ENCODE data around the gene PPFIBP2.
"Not testable (repeated sequence)": the region's sequence is repeated elsewhere in the genome, so short reads cannot be mapped to it uniquely, and the experiment has no call there.

PPFIBP2 gene

DNA sequence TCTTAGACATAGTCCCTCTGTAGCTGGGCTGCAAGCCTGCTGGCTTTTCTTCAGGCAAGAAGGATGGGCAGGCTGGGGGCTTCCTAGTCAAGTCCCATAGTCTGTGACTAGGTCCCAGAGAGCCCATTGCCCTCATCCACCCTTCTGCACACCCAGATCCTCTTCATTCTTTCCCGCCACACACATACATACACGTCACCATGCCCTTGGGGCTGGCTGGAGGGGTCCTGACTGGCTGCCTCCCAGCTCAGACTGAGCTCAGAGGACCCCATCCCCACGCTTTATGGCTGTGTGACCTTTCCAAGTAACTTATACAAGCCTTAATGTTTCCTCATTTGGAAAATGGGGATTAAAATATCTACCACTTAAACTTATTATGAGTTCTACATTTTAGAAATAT lies 13.5 kb upstream of the PPFIBP2 start:
- DNase-seq: no peak

DNA sequence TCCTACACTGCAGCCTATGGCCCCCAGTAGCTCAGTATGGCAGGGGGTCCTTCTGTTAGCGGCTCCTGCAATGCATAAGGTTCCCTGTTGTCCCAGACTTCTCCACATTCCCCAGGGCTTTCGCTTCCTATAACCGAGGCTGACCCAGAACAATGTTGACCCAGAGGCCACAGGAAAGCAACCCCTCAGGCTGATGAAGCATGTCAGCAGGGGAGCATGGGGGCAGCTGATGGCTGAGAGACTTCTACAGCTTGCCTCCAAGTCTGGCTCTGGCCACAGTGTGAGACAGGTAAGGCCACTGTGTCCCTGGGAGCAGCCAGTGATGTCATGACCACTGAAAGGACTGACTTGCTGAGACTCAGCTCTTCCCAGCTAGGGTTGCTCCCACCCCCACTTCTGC lies 12.5 kb upstream of the PPFIBP2 start:
- DNase-seq: no peak

DNA sequence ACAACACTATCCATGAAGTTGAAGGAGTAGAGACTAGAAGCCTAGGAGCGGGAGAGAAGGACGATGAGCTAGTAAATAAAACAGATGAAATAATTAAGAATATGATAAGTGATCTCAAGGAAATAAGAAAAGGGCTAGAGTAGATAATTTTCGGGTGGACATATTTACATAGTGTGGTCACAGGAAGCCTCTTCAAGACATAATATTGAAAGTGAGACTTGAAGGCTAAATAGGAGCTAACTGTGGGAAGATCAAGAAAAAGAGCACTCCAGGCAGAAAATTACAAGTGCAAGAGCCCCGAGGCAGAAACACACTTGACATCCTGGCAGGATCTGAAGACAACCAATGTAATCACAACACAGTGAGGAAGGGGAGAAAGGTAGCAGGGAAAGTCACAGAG lies 11.9 kb upstream of the PPFIBP2 start:
- DNase-seq: no peak

DNA sequence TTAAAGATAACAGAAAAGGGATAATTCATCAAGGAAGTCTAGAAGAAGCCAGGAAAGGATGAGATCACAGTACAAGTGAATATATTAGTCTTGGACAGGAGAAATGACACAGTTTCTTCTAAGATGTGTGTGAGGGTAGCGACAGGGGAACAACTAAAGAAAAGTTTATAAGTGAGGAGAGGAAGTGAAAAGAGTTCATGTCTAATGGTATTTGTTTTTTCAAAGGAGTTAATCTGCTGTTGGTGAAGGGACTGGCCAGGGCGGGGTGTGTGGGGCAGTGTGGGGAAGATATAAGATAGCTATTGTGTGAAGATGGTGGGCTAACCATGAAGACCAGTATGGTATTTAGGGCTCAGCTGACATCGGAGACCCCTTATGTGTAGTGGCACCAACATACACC lies 7.6 kb upstream of the PPFIBP2 start:
- no peak for DNase-seq

DNA sequence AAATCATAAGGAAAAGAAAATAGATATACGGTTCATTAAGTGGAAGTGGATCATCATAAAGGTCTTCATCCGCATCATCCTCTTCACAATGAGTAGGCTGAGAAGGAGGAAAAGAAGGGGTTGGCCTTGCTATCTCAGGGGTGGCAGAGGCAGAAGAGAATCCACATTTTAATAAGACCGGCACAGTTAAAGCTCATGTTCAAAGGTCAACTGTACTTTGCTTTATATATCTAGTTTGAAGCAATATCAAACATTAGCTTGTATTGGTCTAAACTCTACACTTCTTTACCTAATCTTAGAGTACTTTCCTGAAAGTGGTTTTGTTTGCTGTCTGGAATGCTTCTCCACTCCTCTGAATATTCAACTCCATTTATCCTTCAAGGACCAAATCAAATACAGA lies 5.7 kb upstream of the PPFIBP2 start:
- DNase-seq: no peak

DNA sequence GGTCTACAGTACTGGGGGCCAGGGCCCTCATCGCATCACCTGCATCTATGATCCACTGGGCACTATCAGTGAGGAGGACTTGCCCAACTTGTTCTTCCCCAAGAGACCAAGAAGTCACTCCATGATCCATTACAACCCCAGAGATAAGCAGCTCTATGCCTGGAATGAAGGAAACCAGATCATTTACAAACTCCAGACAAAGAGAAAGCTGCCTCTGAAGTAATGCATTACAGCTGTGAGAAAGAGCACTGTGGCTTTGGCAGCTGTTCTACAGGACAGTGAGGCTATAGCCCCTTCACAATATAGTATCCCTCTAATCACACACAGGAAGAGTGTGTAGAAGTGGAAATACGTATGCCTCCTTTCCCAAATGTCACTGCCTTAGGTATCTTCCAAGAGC lies 3.8 kb upstream of the PPFIBP2 start:
- DNase-seq: no peak

DNA sequence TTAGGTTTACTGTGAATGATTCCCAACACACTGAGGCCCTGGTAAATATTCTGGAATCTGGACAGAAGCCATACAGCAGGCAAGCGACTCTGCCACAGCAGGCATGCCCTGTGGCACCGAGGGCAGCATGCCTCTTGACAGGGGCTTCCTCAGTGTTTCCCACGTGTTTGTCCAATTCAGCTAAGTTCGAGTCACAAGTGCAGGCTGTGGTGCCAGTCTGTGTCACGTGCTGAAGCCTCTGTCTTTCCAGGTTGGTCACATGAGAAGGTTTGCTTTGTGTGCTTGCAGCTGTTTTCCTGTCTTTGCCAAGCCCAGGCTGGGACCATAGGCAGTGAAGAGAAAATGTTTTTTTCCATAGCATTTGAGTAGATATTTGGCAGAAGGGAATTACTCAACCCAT lies 2.4 kb upstream of the PPFIBP2 start:
- DNase-seq: no peak

DNA sequence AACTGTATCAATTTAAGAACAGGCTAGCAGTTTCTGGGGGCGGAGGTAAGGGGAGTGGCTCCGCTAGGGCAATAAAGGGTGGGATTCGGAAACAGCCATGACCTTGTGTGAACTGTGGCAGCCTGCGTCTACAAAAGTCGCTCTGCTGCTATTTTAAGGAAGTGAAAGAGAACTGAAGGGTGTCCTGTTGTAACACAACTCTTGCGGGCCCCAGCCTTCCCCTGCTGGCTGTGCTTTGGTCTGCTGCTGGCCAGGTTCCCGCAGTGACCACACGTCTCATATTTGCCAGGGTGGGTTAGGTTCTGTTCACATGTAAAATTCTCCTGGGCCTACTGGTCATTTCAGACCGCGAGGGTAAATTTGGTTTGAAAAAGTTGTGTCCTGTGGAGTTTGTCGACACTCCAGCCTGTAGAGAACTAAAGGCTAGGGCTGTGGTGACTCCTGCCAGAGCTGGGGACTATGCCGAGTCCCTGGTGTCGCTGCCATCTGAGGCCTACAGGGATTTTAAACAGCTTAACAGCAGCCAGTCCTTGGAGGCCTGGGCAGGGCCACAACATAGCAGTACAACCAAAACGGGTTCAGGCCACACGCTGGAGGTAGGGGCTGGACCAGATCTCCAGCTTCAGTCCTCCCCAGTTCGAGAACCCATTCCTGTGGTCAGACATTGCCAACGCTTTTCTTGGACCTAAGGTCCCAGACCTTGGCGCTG lies 1.1 kb upstream of the PPFIBP2 start:
- DNase-seq: no peak

DNA sequence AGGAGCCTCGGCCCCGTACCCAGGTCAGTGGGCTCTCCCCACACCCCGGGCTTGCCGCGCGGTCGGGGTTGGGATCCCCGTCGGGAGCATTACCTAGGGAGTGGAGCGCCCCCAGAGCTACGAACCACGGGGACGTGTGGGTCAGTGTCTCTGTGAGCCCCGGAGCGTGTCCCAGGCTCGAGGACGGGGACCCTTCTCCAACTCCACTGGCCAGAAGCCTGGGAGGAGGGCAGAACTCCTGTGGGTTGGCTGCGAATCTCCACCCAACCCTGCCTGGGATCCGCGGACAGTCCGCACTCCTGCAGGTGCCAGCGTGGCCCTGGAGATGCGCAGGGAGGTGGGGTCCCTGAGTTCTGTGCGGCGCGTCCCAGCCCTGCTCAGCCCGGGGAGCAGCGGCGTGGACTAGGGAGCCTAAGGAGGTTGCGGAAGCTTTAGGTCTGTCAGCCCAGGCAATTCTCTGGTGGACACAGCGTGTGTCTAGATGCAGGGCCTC lies 346 bp downstream of the PPFIBP2 start:
- DNase-seq: no peak

DNA sequence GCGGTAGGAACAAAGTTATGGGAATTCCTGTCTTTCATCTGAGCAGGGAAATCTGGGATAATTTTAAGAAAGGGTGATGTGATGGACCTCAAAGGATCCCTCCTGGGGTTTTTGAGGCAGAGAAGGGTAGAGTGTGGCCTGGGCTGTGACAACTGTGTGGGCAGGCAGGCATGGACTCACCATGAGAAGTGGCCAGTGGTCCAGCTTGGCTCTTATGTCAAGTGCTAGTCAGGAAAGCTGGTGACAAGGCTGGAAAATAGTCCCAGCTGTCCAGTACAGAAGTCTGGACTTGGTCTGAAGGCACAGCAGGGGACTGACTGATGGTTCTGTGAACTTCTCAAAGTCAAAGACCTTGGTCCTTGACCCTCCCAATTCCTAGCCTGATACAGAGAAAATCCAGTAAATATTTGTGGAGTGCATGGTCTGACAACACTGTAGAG lies 1.7 kb downstream of the PPFIBP2 start:
- DNase-seq: no peak

DNA sequence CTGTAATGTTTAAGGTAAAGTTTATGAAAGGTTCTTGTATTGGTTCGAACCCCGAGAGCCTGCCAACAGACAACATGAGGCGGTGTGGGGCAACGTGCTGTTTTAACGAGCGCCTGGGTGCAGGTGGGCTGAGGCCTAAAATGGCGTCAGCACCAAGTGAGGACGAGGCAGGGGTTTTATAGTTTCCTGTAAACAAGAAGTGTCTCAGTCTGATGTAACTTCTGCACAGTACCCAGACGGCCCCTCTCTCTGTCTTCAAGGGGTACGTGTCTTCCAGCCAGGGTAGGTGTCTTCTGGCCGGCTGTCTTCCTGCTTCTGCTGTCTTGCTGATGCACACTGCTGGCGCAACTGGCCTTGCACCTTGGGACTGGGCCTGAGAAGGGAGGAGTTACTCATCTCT lies 2.7 kb downstream of the PPFIBP2 start:
- no peak for DNase-seq

DNA sequence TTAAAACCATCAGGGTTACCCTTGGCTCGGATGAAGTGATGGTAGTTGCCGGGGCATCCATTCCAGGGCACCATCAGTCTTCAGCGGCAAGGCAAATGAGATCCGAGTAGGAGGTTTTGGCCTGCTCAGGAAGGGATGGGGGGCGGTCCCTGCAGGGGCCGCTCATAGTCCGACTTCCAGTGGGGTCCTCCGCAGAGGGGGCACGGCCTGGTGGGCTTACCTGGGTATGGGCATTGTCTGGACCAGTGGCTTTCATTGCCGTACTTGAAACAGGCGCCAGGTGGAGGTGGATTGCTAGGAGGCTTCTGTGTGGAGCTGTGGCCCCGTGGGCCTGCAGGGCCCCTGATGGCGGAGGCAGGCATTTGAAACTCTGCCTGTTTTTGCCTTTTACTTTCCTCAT lies 3.9 kb downstream of the PPFIBP2 start:
- not testable (repeated sequence) for DNase-seq

DNA sequence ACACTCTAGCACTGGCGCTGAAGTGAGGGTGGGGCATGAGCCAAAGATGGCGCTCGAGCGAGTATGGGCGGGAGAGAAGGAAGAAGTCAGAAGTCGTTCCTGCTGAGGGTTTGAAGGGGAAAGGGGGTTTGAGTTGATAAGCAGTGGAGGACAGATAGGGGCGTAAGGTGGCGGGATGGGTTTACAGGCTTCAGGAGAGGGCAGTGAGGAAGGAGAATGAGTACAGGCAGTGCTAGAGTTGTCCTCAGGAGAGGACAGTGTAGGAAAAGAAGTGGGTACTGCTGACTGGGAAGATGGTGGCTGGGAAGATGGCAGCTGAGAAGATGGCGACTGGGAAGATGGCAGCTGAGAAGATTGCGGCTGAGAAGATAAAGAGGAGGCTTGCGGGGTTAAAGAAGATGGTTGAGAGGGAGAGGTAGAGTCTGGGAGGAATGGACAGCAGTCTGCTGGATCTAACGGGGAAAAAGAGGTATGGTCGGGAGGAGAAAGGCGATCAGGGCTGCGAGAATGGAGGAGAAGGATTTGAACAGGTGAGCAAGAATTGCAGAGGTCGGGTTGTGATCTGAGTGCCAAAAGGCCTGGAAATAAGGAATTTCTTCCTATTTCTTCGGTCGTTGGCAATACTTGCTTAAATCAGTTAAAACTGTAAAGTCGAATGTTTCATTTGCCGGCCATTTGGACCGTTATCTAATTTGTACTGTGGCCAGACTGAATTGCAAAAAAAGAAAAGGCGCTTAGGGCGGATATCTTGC lies 5.2 kb downstream of the PPFIBP2 start:
- no peak for DNase-seq

DNA sequence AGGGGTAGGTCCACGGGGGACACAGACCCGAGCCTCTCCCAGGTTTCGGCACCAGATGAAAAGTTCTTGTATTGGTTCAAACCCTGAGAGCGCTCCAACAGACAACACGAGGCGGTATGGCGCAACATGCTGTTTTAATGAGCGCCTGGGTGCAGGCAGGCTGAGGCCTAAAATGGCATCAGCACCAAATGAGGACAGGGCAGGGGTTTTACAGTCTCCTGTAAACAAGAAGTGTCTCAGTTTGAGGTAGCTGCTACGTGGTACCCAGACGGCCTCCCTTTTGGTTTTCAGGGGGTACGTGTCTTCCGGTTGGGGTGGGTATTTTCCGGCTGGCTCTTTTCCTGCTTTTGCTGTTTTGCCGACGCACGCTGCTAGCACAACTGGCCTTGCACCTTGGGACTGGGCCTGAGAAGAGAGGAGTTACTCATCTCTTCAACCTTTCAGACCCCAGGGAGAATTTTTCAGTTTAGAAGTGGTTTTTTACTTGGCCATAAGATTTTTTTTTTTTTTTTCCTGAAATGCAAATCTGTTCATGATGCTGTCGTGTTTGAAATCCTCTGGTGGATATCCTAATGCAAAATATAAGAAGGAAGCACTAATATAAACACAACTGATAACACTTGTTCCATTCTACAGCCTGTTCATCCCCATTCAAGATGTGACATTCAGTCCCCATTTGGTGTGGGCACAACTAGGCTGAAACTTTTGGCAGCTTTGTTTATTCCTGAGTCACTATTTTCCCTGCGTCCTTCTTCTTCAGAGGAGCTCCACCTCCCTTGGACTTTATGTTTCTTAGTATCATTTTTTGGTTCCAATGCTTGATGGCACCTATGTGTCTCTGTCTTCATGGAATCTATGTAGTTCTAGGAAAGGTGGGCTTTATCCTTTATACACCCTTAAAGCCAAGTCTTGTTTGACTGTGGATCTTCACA lies 6.5 kb downstream of the PPFIBP2 start:
- DNase-seq: no peak

DNA sequence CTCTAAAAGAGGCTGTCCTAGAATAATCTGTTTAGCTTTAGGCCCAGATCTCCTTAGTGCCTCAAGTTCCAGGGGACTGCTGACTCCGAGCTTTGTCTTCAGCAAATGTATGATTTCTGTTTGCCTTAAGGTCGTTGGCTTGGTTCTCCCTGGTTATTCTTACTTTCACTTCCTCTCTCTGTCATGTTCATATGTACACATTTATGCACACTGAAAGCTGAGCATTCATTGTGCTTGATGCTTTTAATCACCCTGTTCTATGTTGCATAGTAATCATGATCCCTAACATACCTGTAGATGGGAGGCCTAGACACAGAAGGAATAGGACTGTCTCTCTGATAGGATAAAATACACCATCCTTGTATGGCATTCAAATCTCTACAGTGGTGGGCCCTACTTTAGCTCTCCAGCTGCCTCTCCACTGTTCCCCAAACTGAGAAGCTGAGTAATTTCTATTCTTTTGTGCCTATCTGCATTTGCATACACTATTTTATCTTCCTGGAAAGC lies 7.2 kb downstream of the PPFIBP2 start:
- no peak for DNase-seq

DNA sequence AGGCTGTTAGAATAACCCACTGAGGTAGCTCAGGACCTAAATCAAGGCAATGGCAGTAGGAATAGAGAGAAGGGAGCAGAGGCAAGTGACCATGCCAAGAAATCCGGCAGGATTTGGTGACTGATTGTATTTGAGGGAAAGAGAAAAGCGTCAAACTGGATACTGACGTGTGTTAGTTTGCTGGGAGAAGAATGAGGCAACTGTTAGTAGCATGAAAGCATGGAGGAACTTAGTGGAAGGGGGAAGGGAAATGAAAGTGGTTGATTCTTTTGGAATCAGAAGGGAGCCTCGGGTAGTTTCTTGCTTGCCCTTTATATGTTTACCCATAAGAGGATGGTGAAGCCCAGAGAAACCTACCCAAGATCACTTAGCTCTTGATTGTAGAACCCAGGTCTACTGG lies 8.3 kb downstream of the PPFIBP2 start:
- DNase-seq: no peak

DNA sequence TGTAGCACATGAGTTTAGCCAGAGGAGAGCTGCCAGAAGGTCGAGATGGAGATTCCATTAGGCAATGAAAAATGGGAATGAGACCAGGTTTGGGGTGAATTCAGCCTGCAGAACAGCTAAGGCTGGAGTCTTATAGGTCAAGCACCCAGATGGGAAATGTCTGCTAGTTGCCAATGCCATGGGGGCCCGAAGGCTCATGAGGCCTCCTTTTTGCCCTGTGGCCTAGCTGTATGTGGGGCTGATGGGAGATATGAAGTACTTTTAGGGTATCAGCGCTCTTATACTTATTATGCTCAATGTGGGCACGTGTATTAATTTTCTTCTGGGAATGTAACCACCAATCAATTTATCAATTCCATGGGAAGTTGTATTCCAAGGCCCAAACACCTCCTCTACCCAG lies 8.7 kb downstream of the PPFIBP2 start:
- no peak for DNase-seq

DNA sequence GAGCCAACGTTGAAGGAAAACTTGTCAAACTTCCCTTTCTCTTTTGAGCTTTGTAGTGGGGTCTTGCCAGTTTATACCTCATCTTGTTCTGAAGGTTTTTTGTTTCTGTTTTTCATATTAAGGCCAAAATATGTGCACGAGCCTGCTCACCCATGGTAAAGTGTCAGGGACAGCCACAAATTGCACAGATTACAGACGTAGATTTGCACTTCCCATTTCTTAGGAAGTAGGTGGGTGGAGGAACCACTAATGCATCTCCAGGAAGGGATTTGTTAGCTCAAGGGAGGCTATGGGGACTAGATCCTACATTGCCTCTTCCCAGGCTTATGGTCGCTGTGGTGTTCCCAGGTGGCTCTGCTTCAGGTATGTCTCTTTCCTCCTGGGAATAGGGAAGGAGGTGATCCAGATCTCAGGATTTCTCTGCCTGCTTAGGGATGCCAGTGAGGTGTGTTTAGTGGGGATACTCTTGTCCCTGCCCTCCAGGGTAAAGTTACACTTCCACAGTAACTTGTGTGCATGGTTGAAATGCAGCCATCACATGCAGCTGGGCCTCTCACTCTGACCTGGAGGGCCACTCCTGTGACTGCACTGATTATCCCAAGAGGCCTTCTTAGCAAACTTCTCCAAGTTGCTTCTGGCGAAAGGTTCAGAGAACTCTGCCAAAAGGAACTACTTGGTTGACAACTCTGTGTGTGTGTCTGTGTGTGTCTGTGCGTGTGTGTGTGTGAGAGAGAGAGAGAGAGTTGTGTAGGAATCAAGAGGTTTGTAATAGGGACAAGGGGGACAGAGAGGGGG lies 9.8 kb downstream of the PPFIBP2 start:
- DNase-seq: no peak

DNA sequence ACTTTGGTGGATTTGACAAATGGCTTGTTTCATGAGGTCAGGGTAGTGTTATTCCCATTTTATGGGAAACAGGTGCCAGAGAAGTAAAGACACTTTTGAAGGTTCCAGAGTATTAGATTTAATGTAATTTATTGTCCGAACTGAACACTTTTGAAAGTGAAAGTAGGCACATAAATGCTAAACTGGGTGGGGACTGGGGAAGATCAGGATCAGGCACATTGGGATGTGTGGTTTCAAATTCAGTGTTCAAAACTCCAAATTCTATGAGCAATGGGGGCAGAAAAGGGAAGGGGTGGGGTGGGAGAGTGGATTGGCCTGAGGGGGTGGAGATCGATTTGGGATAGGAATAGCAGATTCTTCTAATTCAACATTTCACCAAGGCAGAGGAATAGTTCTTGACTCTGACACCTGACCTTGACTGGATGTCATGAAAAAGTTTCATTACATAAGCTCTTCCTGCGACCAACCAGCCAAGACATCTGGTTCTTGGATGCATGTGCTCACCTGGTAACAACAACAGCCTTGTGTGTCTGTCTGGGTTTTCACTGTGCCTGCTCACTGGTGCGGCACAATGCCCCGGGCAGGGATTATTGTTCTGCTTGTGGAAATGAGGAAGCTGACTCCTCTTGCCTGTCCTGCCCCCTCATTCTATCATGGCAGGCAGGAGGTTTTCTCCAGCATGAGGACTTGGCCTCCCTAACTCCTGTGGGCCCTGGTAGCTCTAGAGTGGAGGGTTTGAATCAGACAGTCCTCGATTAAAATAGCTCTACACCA lies 10.8 kb downstream of the PPFIBP2 start:
- no peak for DNase-seq

DNA sequence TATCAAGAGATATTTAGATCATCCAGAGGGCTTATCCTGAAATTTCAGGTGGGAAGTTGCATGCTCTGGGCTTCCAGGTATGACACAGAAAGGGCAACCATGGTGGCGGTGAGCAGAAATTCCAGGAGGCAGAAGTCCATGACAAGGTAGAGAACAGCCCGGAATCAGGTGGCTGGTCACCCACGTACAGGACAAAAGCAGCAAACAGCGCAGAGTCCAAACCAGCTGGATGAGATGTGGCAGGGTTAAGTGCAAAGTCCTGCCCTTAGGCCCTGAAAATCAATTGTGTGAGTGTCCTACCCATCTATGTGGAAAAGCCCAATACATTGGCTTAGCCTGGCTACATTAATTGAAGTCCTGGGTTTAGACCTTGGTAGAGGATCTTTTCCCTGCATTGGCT lies 11.6 kb downstream of the PPFIBP2 start:
- DNase-seq: no peak

DNA sequence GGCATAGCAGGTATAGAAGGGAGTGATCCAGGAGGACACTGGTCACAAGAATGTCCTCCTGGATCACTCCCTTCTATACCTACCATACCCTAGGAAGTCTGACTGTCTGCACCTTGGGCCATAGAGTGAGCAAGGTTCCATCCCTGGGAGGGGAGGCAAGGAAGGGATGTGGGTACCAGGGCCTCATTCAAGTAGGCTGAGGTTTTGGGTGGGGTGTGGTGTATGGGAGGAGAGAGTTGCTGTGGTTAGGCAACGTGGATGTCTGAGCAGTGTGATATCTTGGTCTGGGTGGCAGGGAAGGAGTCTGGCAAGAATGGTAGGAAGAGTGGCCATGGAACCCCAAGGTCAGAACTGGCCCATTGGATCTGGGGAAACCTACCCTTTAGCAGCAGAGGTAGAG lies 13.2 kb downstream of the PPFIBP2 start:
- DNase-seq: no peak

All from T-helper 9 cell (primary cell).